HEK293 (cell line): ENCODE measurements around the gene LYPD4.
A peak's percentile ranks its signal among the peaks of the same experiment; 100 is the strongest.

Experiments used
- CTCF ChIA-PET: fragments of 350-600 bp; formaldehyde crosslinking; extraction: SDS; loops from one replicate; lab custom pipeline; 2021; ENCODE audit warnings: antibody characterized with exemption; lab: Yijun Ruan, JAX
- POLR2A ChIA-PET: fragments of 300-600 bp; formaldehyde crosslinking; extraction: SDS; loops from one replicate; lab custom pipeline; 2020; ENCODE audit warnings: antibody characterized with exemption, inconsistent platforms; lab: Yijun Ruan, JAX
- H3K27ac ChIP-seq: fragments of 200-500 bp; sonication (Bioruptor generic); 2 replicates; pipeline ENCODE4 v1.5.1; 2014; ENCODE audit warnings: low read depth, low read length, control low read depth, inconsistent platforms; ENCODE audit errors: extremely low read depth
- H3K36me3 ChIP-seq, 2 experiments: fragments of 200-500 bp in 1 of 2; sonication (Bioruptor generic) in 1 of 2; 1 replicate in 1 of 2; 2 replicates in 1 of 2; pipeline ENCODE4 v1.5.1; 2014 to 2017; ENCODE audit warnings: inconsistent platforms in 2 of 2, low read length in 2 of 2; ENCODE audit not compliant: control insufficient read depth in 2 of 2, insufficient read depth in 1 of 2
- H3K4me1 ChIP-seq: fragments of 200-500 bp; sonication (Bioruptor generic); 2 replicates; pipeline ENCODE4 v1.5.1; 2014; ENCODE audit warnings: mild to moderate bottlenecking, low read length, inconsistent platforms; ENCODE audit not compliant: control insufficient read depth, insufficient read depth
- H3K4me3 ChIP-seq: 2 replicates; pipeline ENCODE4 v1.5.1; 2011; ENCODE audit warnings: low read depth, mild to moderate bottlenecking, control low read depth, low read length, moderate library complexity
- H3K9me3 ChIP-seq: fragments of 200-500 bp; sonication (Bioruptor generic); 2 replicates; pipeline ENCODE4 v1.5.1; 2014; ENCODE audit warnings: low read depth, low read length, inconsistent platforms; ENCODE audit not compliant: control insufficient read depth, insufficient read depth
- YY2 ChIP-seq: fragments of 450-650 bp; formaldehyde crosslinking; IDR thresholded peaks from 2 replicates; pipeline ENCODE4 v1.5.1; 2016; ENCODE audit warnings: missing biosample characterization, missing genetic modification characterization
- ZBTB21 ChIP-seq: fragments of 450-650 bp; formaldehyde crosslinking; IDR thresholded peaks from 2 replicates; pipeline ENCODE4 v1.5.1; 2017; ENCODE audit warnings: missing biosample characterization, missing genetic modification characterization
- ZBTB48 ChIP-seq: fragments of 450-650 bp; formaldehyde crosslinking; IDR thresholded peaks from 2 replicates; pipeline ENCODE4 v1.5.1; 2016; ENCODE audit warnings: missing biosample characterization, missing genetic modification characterization
- ZEB2 ChIP-seq: fragments of 450-650 bp; formaldehyde crosslinking; IDR thresholded peaks from 2 replicates; pipeline ENCODE4 v1.5.1; 2016; ENCODE audit warnings: missing biosample characterization, missing genetic modification characterization
- ZFP69B ChIP-seq: fragments of 450-650 bp; formaldehyde crosslinking; IDR thresholded peaks from 2 replicates; pipeline ENCODE4 v1.5.1; 2016; ENCODE audit warnings: missing biosample characterization, missing genetic modification characterization
- ZNF121 ChIP-seq: fragments of 450-650 bp; formaldehyde crosslinking; IDR thresholded peaks from 2 replicates; pipeline ENCODE4 v1.5.1; 2016; ENCODE audit warnings: missing biosample characterization, missing genetic modification characterization
- ZNF223 ChIP-seq: fragments of 450-650 bp; formaldehyde crosslinking; IDR thresholded peaks from 2 replicates; pipeline ENCODE4 v1.5.1; 2016; ENCODE audit warnings: missing biosample characterization, missing genetic modification characterization
- ZNF302 ChIP-seq: fragments of 450-650 bp; formaldehyde crosslinking; IDR thresholded peaks from 2 replicates; pipeline ENCODE4 v1.5.1; 2016; ENCODE audit warnings: missing biosample characterization, missing genetic modification characterization, low read depth
- ZNF423 ChIP-seq: fragments of 450-650 bp; formaldehyde crosslinking; IDR thresholded peaks from 2 replicates; pipeline ENCODE4 v1.5.1; 2016; ENCODE audit warnings: missing biosample characterization, missing genetic modification characterization
- ZNF473 ChIP-seq: fragments of 450-650 bp; formaldehyde crosslinking; IDR thresholded peaks from 2 replicates; pipeline ENCODE4 v1.5.1; 2017; ENCODE audit warnings: missing biosample characterization, missing genetic modification characterization
- ZNF544 ChIP-seq: fragments of 450-650 bp; formaldehyde crosslinking; IDR thresholded peaks from 2 replicates; pipeline ENCODE4 v1.5.0; 2017; ENCODE audit warnings: missing biosample characterization, missing genetic modification characterization
- ZNF561 ChIP-seq: fragments of 450-650 bp; IDR thresholded peaks from 2 replicates; pipeline ENCODE4 v1.5.1; 2018; ENCODE audit warnings: missing biosample characterization, missing genetic modification characterization, borderline replicate concordance
- ZNF623 ChIP-seq: fragments of 450-650 bp; formaldehyde crosslinking; IDR thresholded peaks from 2 replicates; pipeline ENCODE4 v1.5.1; 2016; ENCODE audit warnings: missing biosample characterization, missing genetic modification characterization
- ZNF692 ChIP-seq: fragments of 450-650 bp; formaldehyde crosslinking; IDR thresholded peaks from 2 replicates; pipeline ENCODE4 v1.5.1; 2016; ENCODE audit warnings: missing biosample characterization, missing genetic modification characterization
- ZSCAN5A ChIP-seq: fragments of 450-650 bp; formaldehyde crosslinking; IDR thresholded peaks from 2 replicates; pipeline ENCODE4 v1.5.1; 2016; ENCODE audit warnings: missing biosample characterization, missing genetic modification characterization
- TF ChIP-seq, protein P1 (sequence below): fragments of 450-650 bp; formaldehyde crosslinking; IDR thresholded peaks from 2 replicates; pipeline ENCODE4 v1.5.1; 2016; ENCODE audit warnings: missing biosample characterization, missing genetic modification characterization
- TF ChIP-seq, protein P2 (sequence below): fragments of 450-650 bp; formaldehyde crosslinking; IDR thresholded peaks from 2 replicates; pipeline ENCODE4 v1.5.1; 2016; ENCODE audit warnings: missing biosample characterization, missing genetic modification characterization, borderline replicate concordance

LYPD4 gene

GRCh38 chr19:41879670-41880328 lies 35.3 kb upstream of the LYPD4 start:
- ChIA-PET CTCF (interaction anchor here (0.5 to 0.7 kb wide), 3 partner anchors 26 to 56 kb away, joined by 3 to 4 read pairs (median 3); no protein-coding TSS in a partner anchor), POLR2A (interaction anchor here (0.6 to 0.7 kb wide), 2 partner anchors 516 to 590 kb away, joined by 3 to 5 read pairs; no protein-coding TSS in a partner anchor)
- TF ChIP-seq ZNF473: no peak
- TF ChIP-seq, protein P1, sequence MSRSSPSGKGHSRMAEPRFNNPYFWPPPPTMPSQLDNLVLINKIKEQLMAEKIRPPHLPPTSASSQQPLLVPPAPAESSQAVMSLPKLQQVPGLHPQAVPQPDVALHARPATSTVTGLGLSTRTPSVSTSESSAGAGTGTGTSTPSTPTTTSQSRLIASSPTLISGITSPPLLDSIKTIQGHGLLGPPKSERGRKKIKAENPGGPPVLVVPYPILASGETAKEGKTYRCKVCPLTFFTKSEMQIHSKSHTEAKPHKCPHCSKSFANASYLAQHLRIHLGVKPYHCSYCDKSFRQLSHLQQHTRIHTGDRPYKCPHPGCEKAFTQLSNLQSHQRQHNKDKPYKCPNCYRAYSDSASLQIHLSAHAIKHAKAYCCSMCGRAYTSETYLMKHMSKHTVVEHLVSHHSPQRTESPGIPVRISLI (tag by site-specific recombination): no peak
- no peak for TF ChIP-seq ZSCAN5A (tag by site-specific recombination)
- TF ChIP-seq ZBTB48 (tag by site-specific recombination): peak; percentile 59; the same call in 1 of the 2 replicates
- no peak for TF ChIP-seq ZNF223 (tag by site-specific recombination)
- peak; percentile 88 for TF ChIP-seq ZNF121 (tag by site-specific recombination)
- TF ChIP-seq ZNF544 (tag by site-specific recombination): no peak
- TF ChIP-seq ZNF302 (tag by site-specific recombination): no peak
- no peak for TF ChIP-seq ZNF692 (tag by site-specific recombination)
- no peak for TF ChIP-seq ZBTB21 (tag by site-specific recombination)
- no peak for TF ChIP-seq YY2 (tag by site-specific recombination)
- TF ChIP-seq ZNF623: no peak
- no peak for TF ChIP-seq ZNF561
- no peak for TF ChIP-seq ZFP69B (tag by site-specific recombination)
- TF ChIP-seq, protein P2, sequence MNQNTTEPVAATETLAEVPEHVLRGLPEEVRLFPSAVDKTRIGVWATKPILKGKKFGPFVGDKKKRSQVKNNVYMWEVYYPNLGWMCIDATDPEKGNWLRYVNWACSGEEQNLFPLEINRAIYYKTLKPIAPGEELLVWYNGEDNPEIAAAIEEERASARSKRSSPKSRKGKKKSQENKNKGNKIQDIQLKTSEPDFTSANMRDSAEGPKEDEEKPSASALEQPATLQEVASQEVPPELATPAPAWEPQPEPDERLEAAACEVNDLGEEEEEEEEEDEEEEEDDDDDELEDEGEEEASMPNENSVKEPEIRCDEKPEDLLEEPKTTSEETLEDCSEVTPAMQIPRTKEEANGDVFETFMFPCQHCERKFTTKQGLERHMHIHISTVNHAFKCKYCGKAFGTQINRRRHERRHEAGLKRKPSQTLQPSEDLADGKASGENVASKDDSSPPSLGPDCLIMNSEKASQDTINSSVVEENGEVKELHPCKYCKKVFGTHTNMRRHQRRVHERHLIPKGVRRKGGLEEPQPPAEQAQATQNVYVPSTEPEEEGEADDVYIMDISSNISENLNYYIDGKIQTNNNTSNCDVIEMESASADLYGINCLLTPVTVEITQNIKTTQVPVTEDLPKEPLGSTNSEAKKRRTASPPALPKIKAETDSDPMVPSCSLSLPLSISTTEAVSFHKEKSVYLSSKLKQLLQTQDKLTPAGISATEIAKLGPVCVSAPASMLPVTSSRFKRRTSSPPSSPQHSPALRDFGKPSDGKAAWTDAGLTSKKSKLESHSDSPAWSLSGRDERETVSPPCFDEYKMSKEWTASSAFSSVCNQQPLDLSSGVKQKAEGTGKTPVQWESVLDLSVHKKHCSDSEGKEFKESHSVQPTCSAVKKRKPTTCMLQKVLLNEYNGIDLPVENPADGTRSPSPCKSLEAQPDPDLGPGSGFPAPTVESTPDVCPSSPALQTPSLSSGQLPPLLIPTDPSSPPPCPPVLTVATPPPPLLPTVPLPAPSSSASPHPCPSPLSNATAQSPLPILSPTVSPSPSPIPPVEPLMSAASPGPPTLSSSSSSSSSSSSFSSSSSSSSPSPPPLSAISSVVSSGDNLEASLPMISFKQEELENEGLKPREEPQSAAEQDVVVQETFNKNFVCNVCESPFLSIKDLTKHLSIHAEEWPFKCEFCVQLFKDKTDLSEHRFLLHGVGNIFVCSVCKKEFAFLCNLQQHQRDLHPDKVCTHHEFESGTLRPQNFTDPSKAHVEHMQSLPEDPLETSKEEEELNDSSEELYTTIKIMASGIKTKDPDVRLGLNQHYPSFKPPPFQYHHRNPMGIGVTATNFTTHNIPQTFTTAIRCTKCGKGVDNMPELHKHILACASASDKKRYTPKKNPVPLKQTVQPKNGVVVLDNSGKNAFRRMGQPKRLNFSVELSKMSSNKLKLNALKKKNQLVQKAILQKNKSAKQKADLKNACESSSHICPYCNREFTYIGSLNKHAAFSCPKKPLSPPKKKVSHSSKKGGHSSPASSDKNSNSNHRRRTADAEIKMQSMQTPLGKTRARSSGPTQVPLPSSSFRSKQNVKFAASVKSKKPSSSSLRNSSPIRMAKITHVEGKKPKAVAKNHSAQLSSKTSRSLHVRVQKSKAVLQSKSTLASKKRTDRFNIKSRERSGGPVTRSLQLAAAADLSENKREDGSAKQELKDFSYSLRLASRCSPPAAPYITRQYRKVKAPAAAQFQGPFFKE (tag by site-specific recombination): no peak
- no peak for TF ChIP-seq ZNF423 (tag by site-specific recombination)
- no peak for TF ChIP-seq ZEB2
- Histone ChIP-seq H3K9me3 (no peaks in the 10 kb centered on the region), H3K4me3 (no peak overlapping the region), H3K36me3 (no peaks in the 10 kb centered on the region), H3K4me1 (peaks cover 4% of the 10 kb centered on the region; the same call in 1 of the 2 replicates), H3K27ac (no peak overlapping the region)
